NB4 (cell line): ENCODE results near the gene PDGFA.

ENCODE experiments used
- TF ChIP-seq, protein P1 (sequence below): IDR thresholded peaks from 2 replicates; pipeline ENCODE4 v1.6.1; 2011; ENCODE audit warnings: low read depth, low read length
- TF ChIP-seq, protein P2 (sequence below): IDR thresholded peaks from one replicate; pipeline ENCODE4 v1.5.1; 2012; ENCODE audit warnings: low read depth, low read length

DNA sequence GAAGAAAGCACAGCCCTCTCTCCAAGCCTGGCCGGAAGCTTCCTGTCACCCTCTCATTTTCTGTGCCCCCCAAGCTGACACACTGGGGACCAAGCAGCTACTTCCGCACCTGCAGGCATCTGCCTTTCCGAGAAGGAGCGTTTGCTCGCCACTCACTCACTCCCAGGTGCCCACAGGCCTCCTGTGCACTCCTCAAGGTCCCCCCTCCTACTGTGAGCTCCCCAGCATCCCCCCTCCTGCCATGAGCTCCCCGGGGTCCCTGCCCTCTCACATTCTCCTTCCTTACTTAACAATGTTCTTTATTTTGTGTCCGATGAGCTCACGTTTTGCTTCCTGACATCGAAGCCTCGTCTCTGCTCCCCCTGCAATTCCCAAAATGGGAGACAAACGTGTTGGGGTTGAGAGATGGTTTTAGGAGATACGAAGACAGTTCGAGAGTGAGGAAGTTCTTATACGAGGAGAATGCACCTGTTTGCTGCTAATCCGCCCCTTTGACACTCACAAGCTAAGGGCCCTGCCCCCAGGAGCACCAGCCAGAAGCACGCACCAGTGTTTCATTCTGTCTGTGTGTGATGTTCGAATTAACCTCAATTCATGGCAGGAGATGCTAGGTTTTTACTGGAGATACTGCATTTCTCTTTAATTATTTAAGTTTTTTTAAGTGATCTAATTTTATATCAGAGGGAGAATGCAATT is 70.2 kb downstream of the PDGFA start:
- TF ChIP-seq, protein P1, sequence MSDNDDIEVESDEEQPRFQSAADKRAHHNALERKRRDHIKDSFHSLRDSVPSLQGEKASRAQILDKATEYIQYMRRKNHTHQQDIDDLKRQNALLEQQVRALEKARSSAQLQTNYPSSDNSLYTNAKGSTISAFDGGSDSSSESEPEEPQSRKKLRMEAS, result no peak
- TF ChIP-seq, protein P2, sequence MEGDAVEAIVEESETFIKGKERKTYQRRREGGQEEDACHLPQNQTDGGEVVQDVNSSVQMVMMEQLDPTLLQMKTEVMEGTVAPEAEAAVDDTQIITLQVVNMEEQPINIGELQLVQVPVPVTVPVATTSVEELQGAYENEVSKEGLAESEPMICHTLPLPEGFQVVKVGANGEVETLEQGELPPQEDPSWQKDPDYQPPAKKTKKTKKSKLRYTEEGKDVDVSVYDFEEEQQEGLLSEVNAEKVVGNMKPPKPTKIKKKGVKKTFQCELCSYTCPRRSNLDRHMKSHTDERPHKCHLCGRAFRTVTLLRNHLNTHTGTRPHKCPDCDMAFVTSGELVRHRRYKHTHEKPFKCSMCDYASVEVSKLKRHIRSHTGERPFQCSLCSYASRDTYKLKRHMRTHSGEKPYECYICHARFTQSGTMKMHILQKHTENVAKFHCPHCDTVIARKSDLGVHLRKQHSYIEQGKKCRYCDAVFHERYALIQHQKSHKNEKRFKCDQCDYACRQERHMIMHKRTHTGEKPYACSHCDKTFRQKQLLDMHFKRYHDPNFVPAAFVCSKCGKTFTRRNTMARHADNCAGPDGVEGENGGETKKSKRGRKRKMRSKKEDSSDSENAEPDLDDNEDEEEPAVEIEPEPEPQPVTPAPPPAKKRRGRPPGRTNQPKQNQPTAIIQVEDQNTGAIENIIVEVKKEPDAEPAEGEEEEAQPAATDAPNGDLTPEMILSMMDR, result no peak
